ENCODE data around the gene TOGARAM2.

The TOGARAM2 gene

GRCh38 chr2:28991460-28991859, 10.4 kb downstream of the TOGARAM2 start:
- Histone ChIP-seq H3K27ac (ENCODE audit: poor library complexity, severe bottlenecking) (no peak overlapping the region), H3K27me3 (ENCODE audit: insufficient read depth, poor library complexity, severe bottlenecking) (no peaks in the 10 kb centered on the region), H3K4me3 (ENCODE audit: severe bottlenecking) (no peak overlapping the region), H3K36me3 (ENCODE audit: low read depth) (no peaks in the 10 kb centered on the region), H3K4me1 (ENCODE audit: insufficient read depth, poor library complexity, severe bottlenecking) (peaks cover 8% of the 10 kb centered on the region), H3K9me3 (ENCODE audit: severe bottlenecking) (no peaks in the 10 kb centered on the region)
- ATAC-seq (ENCODE audit: low read depth) (no peak), DNase-seq (ENCODE audit: low spot score) (peak; percentile 13)
- no peak for TF ChIP-seq CTCF (IDR thresholded peaks at IDR 0.05; ENCODE audit: poor library complexity, severe bottlenecking)

- DNase-seq (ENCODE audit: low spot score) (no peak), ATAC-seq (ENCODE audit: low read depth) (peak; percentile 81)
- Histone ChIP-seq H3K4me3 (ENCODE audit: severe bottlenecking) (no peak overlapping the region), H3K27ac (ENCODE audit: poor library complexity, severe bottlenecking) (no peak overlapping the region), H3K27me3 (ENCODE audit: insufficient read depth, poor library complexity, severe bottlenecking) (no peaks in the 10 kb centered on the region), H3K36me3 (ENCODE audit: low read depth) (no peaks in the 10 kb centered on the region), H3K9me3 (ENCODE audit: severe bottlenecking) (no peaks in the 10 kb centered on the region), H3K4me1 (ENCODE audit: insufficient read depth, poor library complexity, severe bottlenecking) (peaks cover 8% of the 10 kb centered on the region)
- no peak for TF ChIP-seq CTCF (IDR thresholded peaks at IDR 0.05; ENCODE audit: poor library complexity, severe bottlenecking)
These were observed 12.3 kb downstream of the TOGARAM2 start for GRCh38 chr2:28993206-28993960.

GRCh38 chr2:28994074-28994473, 13.0 kb downstream of the TOGARAM2 start:
- no peak for TF ChIP-seq CTCF (IDR thresholded peaks at IDR 0.05; ENCODE audit: poor library complexity, severe bottlenecking)
- ATAC-seq (ENCODE audit: low read depth) (no peak), DNase-seq (ENCODE audit: low spot score) (peak; percentile 34)
- no peak overlapping the region for H3K27ac ChIP-seq (ENCODE audit: poor library complexity, severe bottlenecking)
- peaks cover 8% of the 10 kb centered on the region for H3K4me1 ChIP-seq (ENCODE audit: insufficient read depth, poor library complexity, severe bottlenecking)
- no peak overlapping the region for H3K4me3 ChIP-seq (ENCODE audit: severe bottlenecking)
- H3K9me3 ChIP-seq (ENCODE audit: severe bottlenecking): no peaks in the 10 kb centered on the region
- H3K36me3 ChIP-seq (ENCODE audit: low read depth): no peaks in the 10 kb centered on the region
- no peaks in the 10 kb centered on the region for H3K27me3 ChIP-seq (ENCODE audit: insufficient read depth, poor library complexity, severe bottlenecking)

GRCh38 chr2:28994679-28995078, 13.6 kb downstream of the TOGARAM2 start:
- no peak for DNase-seq (ENCODE audit: low spot score)
- Histone ChIP-seq H3K9me3 (ENCODE audit: severe bottlenecking) (no peaks in the 10 kb centered on the region), H3K4me1 (ENCODE audit: insufficient read depth, poor library complexity, severe bottlenecking) (peaks cover 8% of the 10 kb centered on the region), H3K27me3 (ENCODE audit: insufficient read depth, poor library complexity, severe bottlenecking) (no peaks in the 10 kb centered on the region), H3K36me3 (ENCODE audit: low read depth) (no peaks in the 10 kb centered on the region), H3K4me3 (ENCODE audit: severe bottlenecking) (no peak overlapping the region), H3K27ac (ENCODE audit: poor library complexity, severe bottlenecking) (no peak overlapping the region)
- TF ChIP-seq CTCF (IDR thresholded peaks at IDR 0.05; ENCODE audit: poor library complexity, severe bottlenecking): no peak
- no peak for ATAC-seq (ENCODE audit: low read depth)
